ENCODE measurements around the gene CENPVL3. TPM values are rescaled to one million over a fixed set of nuclear protein-coding genes. Genes with fewer than 3 reads are reported as not detected.
"Not testable (repeated sequence)": the region's sequence is repeated elsewhere in the genome, so short reads cannot be mapped to it uniquely, and the experiment has no call there.

Gene CENPVL3
- total RNA-seq (2014; rRNA removed; shearing (Covaris generic)) (3.2 and 4.8 TPM in 2 replicates), polyA plus RNA-seq (2016; fragmentation: Nextera tagmentation; extraction: Ambion mirVana) (4.4 and 5.1 TPM in 2 replicates)
- long read RNA-seq, transcript CENPVL3-201 (1 exons, 1,945 nt) = major isoform, 11 of 11 reads
- long read RNA-seq, partial matches to known transcripts = 0 of 11 reads
- long read RNA-seq, other reads (novel, unspliced or antisense) = 0 of 11 reads

DNA sequence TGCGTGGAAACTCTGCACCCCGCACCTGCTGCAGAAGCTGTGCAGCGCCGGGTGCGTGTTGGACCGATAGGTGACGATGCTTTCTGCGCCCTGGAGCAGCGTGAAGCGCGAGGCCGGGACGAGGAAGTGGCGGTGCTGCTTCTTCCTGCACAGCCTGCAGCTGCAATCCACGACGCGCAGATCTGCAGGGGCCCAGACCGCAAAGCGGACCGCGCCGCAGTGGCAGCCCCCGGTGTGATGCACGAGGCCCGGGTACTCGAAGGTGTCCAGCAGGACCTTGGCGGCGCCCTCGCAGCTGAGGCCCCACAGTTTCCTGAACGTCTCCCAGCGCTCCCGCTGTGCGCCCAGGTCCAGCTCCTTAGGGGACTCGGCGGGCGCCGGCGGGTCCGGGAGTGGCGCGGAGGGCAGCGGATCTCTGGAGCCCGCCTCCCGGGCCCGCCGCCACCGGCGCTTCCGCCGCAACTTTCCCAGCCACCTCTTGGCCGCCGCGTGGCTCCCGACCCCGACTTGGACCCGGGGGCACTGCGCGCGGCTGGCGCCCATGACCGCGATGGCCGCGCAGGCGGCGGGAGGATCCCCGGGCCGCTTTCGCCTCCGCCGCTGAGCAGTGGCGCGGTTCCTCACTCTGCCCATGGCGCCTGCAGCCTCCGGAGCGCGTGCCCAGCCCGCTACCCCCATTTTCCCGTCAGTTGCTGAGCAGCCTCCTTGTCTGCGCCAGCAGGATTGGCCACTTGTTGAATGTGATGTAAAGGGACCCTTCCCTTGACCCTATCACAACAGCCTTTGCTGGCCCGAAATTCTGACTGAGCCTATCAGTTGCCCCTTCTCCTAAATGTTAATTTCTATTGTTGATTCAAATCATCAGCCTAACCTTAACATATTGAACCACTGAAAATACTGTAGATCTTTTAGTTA lies at the start of gene CENPVL3:
Gene CENPVL3 (minus strand): TSS at position 672 of the 915 bp plus-strand sequence. CDS start 39 bp downstream, at position 633.
- not testable (repeated sequence) for H3K4me2 ChIP-seq; H3K79me2 ChIP-seq (replicated peaks; ENCODE audit: insufficient read depth); H3K27me3 Mint-ChIP-seq (ENCODE audit: insufficient read depth, low read depth, poor library complexity); H3K27ac Mint-ChIP-seq; H3K4me1 ChIP-seq (ENCODE audit: insufficient read depth); H3K27ac ChIP-seq (ENCODE audit: low read depth); H3K36me3 ChIP-seq (ENCODE audit: insufficient read depth); H4K20me1 ChIP-seq (replicated peaks; ENCODE audit: insufficient read depth); H3F3A ChIP-seq (replicated peaks; ENCODE audit: low read depth); H3K36me3 Mint-ChIP-seq (ENCODE audit: low read depth); H2AFZ ChIP-seq; H3K9me2 ChIP-seq (ENCODE audit: insufficient read depth)
- peaks cover 11% of the 10 kb centered on the region for H3K4me1 Mint-ChIP-seq
- peaks cover 23% of the 10 kb centered on the region for H3K27me3 ChIP-seq (ENCODE audit: insufficient read depth)
- ATAC-seq = peak; percentile 86
- peaks cover 23% of the 10 kb centered on the region for H3K9me3 Mint-ChIP-seq
- peak within 1 kb of the TSS; percentile 42; the same call in 1 of the 2 replicates for H3K4me3 ChIP-seq
- peak; percentile 61 for DNase-seq (ENCODE audit: low spot score)
- peak within 1 kb of the TSS; percentile 77 for H3K4me3 Mint-ChIP-seq
- TF ChIP-seq CREB1 (CRISPR knock-in tag; IDR thresholded peaks at IDR 0.05; ENCODE audit: low read depth) = 0 out of 2 replicates have a peak, but pooled peaks have one; percentile 20

DNA sequence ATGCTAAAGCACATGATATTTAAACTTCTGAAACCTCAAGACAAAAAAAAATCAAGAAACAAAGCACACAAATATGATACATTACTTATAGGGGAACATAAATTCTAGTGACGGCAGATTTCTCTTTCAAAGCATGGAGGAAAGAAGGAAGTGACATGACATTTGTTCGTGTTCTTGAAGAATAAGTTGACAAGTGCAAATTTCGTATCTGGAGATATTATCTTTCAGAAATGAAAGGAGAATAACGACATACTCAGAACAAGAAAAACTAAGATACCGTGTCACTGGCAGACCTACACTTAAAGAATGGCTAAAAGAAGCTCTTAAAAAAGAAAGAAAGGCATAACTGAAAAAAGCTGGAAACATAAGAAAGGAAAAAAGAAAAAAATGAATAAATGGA lies 47.3 kb upstream of the CENPVL3 start:
- Histone ChIP-seq H3K4me2 (no peak overlapping the region), H4K20me1 (replicated peaks; ENCODE audit: insufficient read depth) (no peaks in the 10 kb centered on the region), H2AFZ (no peak overlapping the region), H3K4me3 (no peak overlapping the region), H3K9me2 (ENCODE audit: insufficient read depth) (no peaks in the 10 kb centered on the region), H3K27ac (ENCODE audit: low read depth) (no peak overlapping the region), H3K79me2 (replicated peaks; ENCODE audit: insufficient read depth) (no peaks in the 10 kb centered on the region), H3F3A (replicated peaks; ENCODE audit: low read depth) (no peaks in the 10 kb centered on the region), H3K27me3 (ENCODE audit: insufficient read depth) (no peaks in the 10 kb centered on the region), H3K4me1 (ENCODE audit: insufficient read depth) (no peaks in the 10 kb centered on the region), H3K36me3 (ENCODE audit: insufficient read depth) (no peaks in the 10 kb centered on the region)
- no peak overlapping the region for H3K27ac Mint-ChIP-seq
- H3K4me1 Mint-ChIP-seq = no peaks in the 10 kb centered on the region
- H3K27me3 Mint-ChIP-seq (ENCODE audit: insufficient read depth, low read depth, poor library complexity) = no peaks in the 10 kb centered on the region
- TF ChIP-seq POLR2AphosphoS5 (IDR thresholded peaks at IDR 0.05; ENCODE audit: low read depth) (no peak), EZH2 (IDR thresholded peaks at IDR 0.05; ENCODE audit: low read depth, unreplicated experiment) (no peak)
- TF ChIP-seq, protein P1, sequence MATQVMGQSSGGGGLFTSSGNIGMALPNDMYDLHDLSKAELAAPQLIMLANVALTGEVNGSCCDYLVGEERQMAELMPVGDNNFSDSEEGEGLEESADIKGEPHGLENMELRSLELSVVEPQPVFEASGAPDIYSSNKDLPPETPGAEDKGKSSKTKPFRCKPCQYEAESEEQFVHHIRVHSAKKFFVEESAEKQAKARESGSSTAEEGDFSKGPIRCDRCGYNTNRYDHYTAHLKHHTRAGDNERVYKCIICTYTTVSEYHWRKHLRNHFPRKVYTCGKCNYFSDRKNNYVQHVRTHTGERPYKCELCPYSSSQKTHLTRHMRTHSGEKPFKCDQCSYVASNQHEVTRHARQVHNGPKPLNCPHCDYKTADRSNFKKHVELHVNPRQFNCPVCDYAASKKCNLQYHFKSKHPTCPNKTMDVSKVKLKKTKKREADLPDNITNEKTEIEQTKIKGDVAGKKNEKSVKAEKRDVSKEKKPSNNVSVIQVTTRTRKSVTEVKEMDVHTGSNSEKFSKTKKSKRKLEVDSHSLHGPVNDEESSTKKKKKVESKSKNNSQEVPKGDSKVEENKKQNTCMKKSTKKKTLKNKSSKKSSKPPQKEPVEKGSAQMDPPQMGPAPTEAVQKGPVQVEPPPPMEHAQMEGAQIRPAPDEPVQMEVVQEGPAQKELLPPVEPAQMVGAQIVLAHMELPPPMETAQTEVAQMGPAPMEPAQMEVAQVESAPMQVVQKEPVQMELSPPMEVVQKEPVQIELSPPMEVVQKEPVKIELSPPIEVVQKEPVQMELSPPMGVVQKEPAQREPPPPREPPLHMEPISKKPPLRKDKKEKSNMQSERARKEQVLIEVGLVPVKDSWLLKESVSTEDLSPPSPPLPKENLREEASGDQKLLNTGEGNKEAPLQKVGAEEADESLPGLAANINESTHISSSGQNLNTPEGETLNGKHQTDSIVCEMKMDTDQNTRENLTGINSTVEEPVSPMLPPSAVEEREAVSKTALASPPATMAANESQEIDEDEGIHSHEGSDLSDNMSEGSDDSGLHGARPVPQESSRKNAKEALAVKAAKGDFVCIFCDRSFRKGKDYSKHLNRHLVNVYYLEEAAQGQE (IDR thresholded peaks at IDR 0.05; ENCODE audit: unreplicated experiment) = no peak
- TF ChIP-seq, protein P2, sequence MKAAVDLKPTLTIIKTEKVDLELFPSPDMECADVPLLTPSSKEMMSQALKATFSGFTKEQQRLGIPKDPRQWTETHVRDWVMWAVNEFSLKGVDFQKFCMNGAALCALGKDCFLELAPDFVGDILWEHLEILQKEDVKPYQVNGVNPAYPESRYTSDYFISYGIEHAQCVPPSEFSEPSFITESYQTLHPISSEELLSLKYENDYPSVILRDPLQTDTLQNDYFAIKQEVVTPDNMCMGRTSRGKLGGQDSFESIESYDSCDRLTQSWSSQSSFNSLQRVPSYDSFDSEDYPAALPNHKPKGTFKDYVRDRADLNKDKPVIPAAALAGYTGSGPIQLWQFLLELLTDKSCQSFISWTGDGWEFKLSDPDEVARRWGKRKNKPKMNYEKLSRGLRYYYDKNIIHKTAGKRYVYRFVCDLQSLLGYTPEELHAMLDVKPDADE (IDR thresholded peaks at IDR 0.05) = no peak
- TF ChIP-seq, protein P3, sequence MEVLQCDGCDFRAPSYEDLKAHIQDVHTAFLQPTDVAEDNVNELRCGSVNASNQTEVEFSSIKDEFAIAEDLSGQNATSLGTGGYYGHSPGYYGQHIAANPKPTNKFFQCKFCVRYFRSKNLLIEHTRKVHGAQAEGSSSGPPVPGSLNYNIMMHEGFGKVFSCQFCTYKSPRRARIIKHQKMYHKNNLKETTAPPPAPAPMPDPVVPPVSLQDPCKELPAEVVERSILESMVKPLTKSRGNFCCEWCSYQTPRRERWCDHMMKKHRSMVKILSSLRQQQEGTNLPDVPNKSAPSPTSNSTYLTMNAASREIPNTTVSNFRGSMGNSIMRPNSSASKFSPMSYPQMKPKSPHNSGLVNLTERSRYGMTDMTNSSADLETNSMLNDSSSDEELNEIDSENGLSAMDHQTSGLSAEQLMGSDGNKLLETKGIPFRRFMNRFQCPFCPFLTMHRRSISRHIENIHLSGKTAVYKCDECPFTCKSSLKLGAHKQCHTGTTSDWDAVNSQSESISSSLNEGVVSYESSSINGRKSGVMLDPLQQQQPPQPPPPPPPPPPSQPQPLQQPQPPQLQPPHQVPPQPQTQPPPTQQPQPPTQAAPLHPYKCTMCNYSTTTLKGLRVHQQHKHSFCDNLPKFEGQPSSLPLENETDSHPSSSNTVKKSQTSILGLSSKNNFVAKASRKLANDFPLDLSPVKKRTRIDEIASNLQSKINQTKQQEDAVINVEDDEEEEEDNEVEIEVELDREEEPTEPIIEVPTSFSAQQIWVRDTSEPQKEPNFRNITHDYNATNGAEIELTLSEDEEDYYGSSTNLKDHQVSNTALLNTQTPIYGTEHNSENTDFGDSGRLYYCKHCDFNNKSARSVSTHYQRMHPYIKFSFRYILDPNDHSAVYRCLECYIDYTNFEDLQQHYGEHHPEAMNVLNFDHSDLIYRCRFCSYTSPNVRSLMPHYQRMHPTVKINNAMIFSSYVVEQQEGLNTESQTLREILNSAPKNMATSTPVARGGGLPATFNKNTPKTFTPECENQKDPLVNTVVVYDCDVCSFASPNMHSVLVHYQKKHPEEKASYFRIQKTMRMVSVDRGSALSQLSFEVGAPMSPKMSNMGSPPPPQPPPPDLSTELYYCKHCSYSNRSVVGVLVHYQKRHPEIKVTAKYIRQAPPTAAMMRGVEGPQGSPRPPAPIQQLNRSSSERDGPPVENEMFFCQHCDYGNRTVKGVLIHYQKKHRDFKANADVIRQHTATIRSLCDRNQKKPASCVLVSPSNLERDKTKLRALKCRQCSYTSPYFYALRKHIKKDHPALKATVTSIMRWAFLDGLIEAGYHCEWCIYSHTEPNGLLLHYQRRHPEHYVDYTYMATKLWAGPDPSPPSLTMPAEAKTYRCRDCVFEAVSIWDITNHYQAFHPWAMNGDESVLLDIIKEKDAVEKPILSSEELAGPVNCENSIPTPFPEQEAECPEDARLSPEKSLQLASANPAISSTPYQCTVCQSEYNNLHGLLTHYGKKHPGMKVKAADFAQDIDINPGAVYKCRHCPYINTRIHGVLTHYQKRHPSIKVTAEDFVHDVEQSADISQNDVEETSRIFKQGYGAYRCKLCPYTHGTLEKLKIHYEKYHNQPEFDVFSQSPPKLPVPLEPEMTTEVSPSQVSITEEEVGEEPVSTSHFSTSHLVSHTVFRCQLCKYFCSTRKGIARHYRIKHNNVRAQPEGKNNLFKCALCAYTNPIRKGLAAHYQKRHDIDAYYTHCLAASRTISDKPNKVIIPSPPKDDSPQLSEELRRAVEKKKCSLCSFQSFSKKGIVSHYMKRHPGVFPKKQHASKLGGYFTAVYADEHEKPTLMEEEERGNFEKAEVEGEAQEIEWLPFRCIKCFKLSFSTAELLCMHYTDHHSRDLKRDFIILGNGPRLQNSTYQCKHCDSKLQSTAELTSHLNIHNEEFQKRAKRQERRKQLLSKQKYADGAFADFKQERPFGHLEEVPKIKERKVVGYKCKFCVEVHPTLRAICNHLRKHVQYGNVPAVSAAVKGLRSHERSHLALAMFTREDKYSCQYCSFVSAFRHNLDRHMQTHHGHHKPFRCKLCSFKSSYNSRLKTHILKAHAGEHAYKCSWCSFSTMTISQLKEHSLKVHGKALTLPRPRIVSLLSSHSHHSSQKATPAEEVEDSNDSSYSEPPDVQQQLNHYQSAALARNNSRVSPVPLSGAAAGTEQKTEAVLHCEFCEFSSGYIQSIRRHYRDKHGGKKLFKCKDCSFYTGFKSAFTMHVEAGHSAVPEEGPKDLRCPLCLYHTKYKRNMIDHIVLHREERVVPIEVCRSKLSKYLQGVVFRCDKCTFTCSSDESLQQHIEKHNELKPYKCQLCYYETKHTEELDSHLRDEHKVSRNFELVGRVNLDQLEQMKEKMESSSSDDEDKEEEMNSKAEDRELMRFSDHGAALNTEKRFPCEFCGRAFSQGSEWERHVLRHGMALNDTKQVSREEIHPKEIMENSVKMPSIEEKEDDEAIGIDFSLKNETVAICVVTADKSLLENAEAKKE (CRISPR knock-in tag; IDR thresholded peaks at IDR 0.05) = no peak
- DNase-seq (ENCODE audit: low spot score) = no peak
- no peak overlapping the region for H3K4me3 Mint-ChIP-seq
- no peaks in the 10 kb centered on the region for H3K36me3 Mint-ChIP-seq (ENCODE audit: low read depth)
- no peaks in the 10 kb centered on the region for H3K9me3 Mint-ChIP-seq
- ATAC-seq = no peak

Data from GM23338 (cell line).